ENCODE results near the gene DPP6.

GRCh38 chr7:154666768-154667167 is 614.6 kb downstream of the DPP6 start:
- TF ChIP-seq, protein P1, sequence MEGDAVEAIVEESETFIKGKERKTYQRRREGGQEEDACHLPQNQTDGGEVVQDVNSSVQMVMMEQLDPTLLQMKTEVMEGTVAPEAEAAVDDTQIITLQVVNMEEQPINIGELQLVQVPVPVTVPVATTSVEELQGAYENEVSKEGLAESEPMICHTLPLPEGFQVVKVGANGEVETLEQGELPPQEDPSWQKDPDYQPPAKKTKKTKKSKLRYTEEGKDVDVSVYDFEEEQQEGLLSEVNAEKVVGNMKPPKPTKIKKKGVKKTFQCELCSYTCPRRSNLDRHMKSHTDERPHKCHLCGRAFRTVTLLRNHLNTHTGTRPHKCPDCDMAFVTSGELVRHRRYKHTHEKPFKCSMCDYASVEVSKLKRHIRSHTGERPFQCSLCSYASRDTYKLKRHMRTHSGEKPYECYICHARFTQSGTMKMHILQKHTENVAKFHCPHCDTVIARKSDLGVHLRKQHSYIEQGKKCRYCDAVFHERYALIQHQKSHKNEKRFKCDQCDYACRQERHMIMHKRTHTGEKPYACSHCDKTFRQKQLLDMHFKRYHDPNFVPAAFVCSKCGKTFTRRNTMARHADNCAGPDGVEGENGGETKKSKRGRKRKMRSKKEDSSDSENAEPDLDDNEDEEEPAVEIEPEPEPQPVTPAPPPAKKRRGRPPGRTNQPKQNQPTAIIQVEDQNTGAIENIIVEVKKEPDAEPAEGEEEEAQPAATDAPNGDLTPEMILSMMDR (conservative IDR thresholded peaks at IDR 0.05; ENCODE audit: low read depth, low read length) = no peak
- no peak for TF ChIP-seq EZH2phosphoT487 (IDR thresholded peaks at IDR 0.05; ENCODE audit: borderline replicate concordance, low read length)
